ENCODE results near the gene HOGA1. TPM values are rescaled to one million over a fixed set of nuclear protein-coding genes. Genes with fewer than 3 reads are reported as not detected.

Gene HOGA1
- polyA plus RNA-seq, 1 of the 3 experiments (the other 2 are of a cell fraction), result 2.9 TPM

- 91% methylated on average over 3 of the region's 3 CpGs for WGBS (ENCODE audit: low lambda C conversion rate)
- H3K4me2 ChIP-seq, result no peak overlapping the region
- H3K79me2 ChIP-seq (ENCODE audit: insufficient read depth), result peaks cover 56% of the 10 kb centered on the region
- no peak overlapping the region for H2AFZ ChIP-seq (ENCODE audit: low read depth)
- TF ChIP-seq GABPA (IDR thresholded peaks at IDR 0.05; ENCODE audit: low read depth) (no peak), RCOR1 (IDR thresholded peaks at IDR 0.05; ENCODE audit: low read length) (no peak), NFIC (IDR thresholded peaks at IDR 0.05; ENCODE audit: borderline replicate concordance) (no peak), IRF3 (IDR thresholded peaks at IDR 0.05; ENCODE audit: low read depth, low read length) (no peak), GATA2 (CRISPR knock-in tag; IDR thresholded peaks at IDR 0.05) (no peak), POLR2AphosphoS5 (IDR thresholded peaks at IDR 0.05; ENCODE audit: low read depth, low read length) (no peak)
- no peak overlapping the region for H3K4me3 ChIP-seq (ENCODE audit: low read depth in 2 of 2, low read length in 1 of 2)
- POLR2A ChIA-PET, result no interaction called here
- H3K27ac ChIP-seq (ENCODE audit: low read depth in 2 of 2, low read length in 1 of 2), result peak overlapping the region; percentile 29 to 95; a peak in 2 of 4 replicates
- peaks cover 4 to 22% of the 10 kb centered on the region in 2 experiments; a peak in 3 of 4 replicates for H3K4me1 ChIP-seq (ENCODE audit: control insufficient read depth in 1 of 2, insufficient read depth in 2 of 2, low read depth in 1 of 2, low read length in 1 of 2)
- H3K36me3 ChIP-seq (replicated peaks in 1 of 2; ENCODE audit: control insufficient read depth in 1 of 2, insufficient read depth in 2 of 2, low read length in 1 of 2), result peaks cover 38 to 51% of the 10 kb centered on the region in 2 experiments
- no peaks in the 10 kb centered on the region for H3K9me2 ChIP-seq
- CTCF ChIA-PET, result interaction anchor here (1.0 kb wide), 1 partner anchor 26 kb away, joined by 3 read pairs; no protein-coding TSS in a partner anchor
- H3K9ac ChIP-seq, result no peak overlapping the region
- H4K20me1 ChIP-seq (ENCODE audit: insufficient read depth), result no peaks in the 10 kb centered on the region
- H3F3A ChIP-seq (replicated peaks; ENCODE audit: insufficient read depth), result peaks cover 34% of the 10 kb centered on the region
- no peak for DNase-seq
- H3K27me3 ChIP-seq (ENCODE audit: insufficient read depth), result no peaks in the 10 kb centered on the region
- H3K9me3 ChIP-seq, result no peaks in the 10 kb centered on the region
These were observed 66.5 kb downstream of the HOGA1 start for GRCh38 chr10:97650726-97651125.

GRCh38 chr10:97651773-97652172 is 67.6 kb downstream of the HOGA1 start:
- no peak for TF ChIP-seq NRF1 (IDR thresholded peaks at IDR 0.05; ENCODE audit: low read depth, low read length)
- TF ChIP-seq NFIC (IDR thresholded peaks at IDR 0.05; ENCODE audit: borderline replicate concordance), result no peak
- CTCF ChIA-PET, result no interaction called here
- 0 out of 4 replicates have a peak overlapping the region, but pooled peaks of 1 of the 2 experiments have one; percentile 5 for H3K27ac ChIP-seq (ENCODE audit: low read depth in 2 of 2, low read length in 1 of 2)
- 85% methylated on average over 3 of the region's 3 CpGs for WGBS (ENCODE audit: low lambda C conversion rate)
- POLR2A ChIA-PET, result no interaction called here
- peaks cover 34% of the 10 kb centered on the region for H3F3A ChIP-seq (replicated peaks; ENCODE audit: insufficient read depth)
- peaks cover 43 to 53% of the 10 kb centered on the region in 2 experiments for H3K36me3 ChIP-seq (replicated peaks in 1 of 2; ENCODE audit: control insufficient read depth in 1 of 2, insufficient read depth in 2 of 2, low read length in 1 of 2)
- H2AFZ ChIP-seq (ENCODE audit: low read depth), result no peak overlapping the region
- no peak overlapping the region for H3K4me3 ChIP-seq (ENCODE audit: low read depth in 2 of 2, low read length in 1 of 2)
- peaks cover 48% of the 10 kb centered on the region for H3K79me2 ChIP-seq (ENCODE audit: insufficient read depth)
- no peak for DNase-seq
- no peaks in the 10 kb centered on the region for H4K20me1 ChIP-seq (ENCODE audit: insufficient read depth)
- H3K27me3 ChIP-seq (ENCODE audit: insufficient read depth), result no peaks in the 10 kb centered on the region
- H3K9me3 ChIP-seq, result no peaks in the 10 kb centered on the region
- H3K4me1 ChIP-seq (ENCODE audit: control insufficient read depth in 1 of 2, insufficient read depth in 2 of 2, low read depth in 1 of 2, low read length in 1 of 2), result peaks cover 4 to 22% of the 10 kb centered on the region in 2 experiments; a peak in 3 of 4 replicates
- no peak overlapping the region for H3K4me2 ChIP-seq
- H3K9ac ChIP-seq, result no peak overlapping the region
- no peaks in the 10 kb centered on the region for H3K9me2 ChIP-seq

DNA sequence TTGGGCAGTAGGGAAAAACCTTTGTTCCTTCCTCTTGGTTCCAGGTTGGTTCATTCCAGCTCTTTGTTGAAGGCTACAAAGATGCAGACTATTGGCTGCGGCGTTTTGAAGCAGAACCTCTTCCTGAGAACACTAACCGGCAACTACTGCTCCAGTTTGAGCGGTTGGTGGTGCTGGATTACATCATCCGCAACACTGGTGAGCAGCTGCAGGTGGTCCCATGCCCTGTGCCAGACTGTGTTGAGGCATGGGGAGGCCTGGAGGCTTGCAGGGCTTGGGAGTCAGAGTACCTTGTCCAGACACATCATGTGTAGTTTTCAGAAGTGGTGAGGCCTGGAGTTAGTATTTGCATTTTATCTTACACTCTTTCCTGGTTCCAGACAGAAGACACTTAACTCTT is 72.6 kb downstream of the HOGA1 start:
- ChIA-PET POLR2A (no interaction called here), CTCF (interaction anchor here (1.1 to 1.5 kb wide), 3 partner anchors 10 to 75 kb away, joined by 3 to 4 read pairs (median 4); no protein-coding TSS in a partner anchor)
- H3K79me2 ChIP-seq (ENCODE audit: insufficient read depth), result peaks cover 17% of the 10 kb centered on the region
- TF ChIP-seq MXI1 (IDR thresholded peaks at IDR 0.05; ENCODE audit: low read depth, low read length), result no peak
- TF ChIP-seq REST (IDR thresholded peaks at IDR 0.05; ENCODE audit: low read depth, low read length), result no peak
- TF ChIP-seq, protein P1, sequence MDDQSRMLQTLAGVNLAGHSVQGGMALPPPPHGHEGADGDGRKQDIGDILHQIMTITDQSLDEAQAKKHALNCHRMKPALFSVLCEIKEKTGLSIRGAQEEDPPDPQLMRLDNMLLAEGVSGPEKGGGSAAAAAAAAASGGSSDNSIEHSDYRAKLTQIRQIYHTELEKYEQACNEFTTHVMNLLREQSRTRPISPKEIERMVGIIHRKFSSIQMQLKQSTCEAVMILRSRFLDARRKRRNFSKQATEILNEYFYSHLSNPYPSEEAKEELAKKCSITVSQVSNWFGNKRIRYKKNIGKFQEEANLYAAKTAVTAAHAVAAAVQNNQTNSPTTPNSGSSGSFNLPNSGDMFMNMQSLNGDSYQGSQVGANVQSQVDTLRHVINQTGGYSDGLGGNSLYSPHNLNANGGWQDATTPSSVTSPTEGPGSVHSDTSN (IDR thresholded peaks at IDR 0.05), result no peak
- TF ChIP-seq RXRA (IDR thresholded peaks at IDR 0.05; ENCODE audit: borderline replicate concordance, low read depth), result no peak
- TF ChIP-seq GATA2 (CRISPR knock-in tag; IDR thresholded peaks at IDR 0.05), result no peak
- no peak for TF ChIP-seq EZH2phosphoT487 (IDR thresholded peaks at IDR 0.05; ENCODE audit: borderline replicate concordance, low read depth)
- TF ChIP-seq TCF12 (IDR thresholded peaks at IDR 0.05), result no peak
- no peak for TF ChIP-seq SMC3 (IDR thresholded peaks at IDR 0.05; ENCODE audit: low read depth, low read length)

More for the DNA sequence above, 72.6 kb downstream of the HOGA1 start:
- Histone ChIP-seq H2AFZ (ENCODE audit: low read depth) (no peak overlapping the region), H3K27ac (ENCODE audit: low read depth in 2 of 2, low read length in 1 of 2) (no peak overlapping the region), H3F3A (replicated peaks; ENCODE audit: insufficient read depth) (no peaks in the 10 kb centered on the region), H4K20me1 (ENCODE audit: insufficient read depth) (no peaks in the 10 kb centered on the region), H3K4me1 (ENCODE audit: control insufficient read depth in 1 of 2, insufficient read depth in 2 of 2, low read depth in 1 of 2, low read length in 1 of 2) (peaks cover 0 to 8% of the 10 kb centered on the region in 2 experiments; a peak in 2 of 4 replicates), H3K9ac (no peak overlapping the region), H3K36me3 (replicated peaks in 1 of 2; ENCODE audit: control insufficient read depth in 1 of 2, insufficient read depth in 2 of 2, low read length in 1 of 2) (peaks cover 41 to 65% of the 10 kb centered on the region in 2 experiments), H3K27me3 (ENCODE audit: insufficient read depth) (no peaks in the 10 kb centered on the region), H3K9me2 (no peaks in the 10 kb centered on the region), H3K4me2 (no peak overlapping the region), H3K9me3 (no peaks in the 10 kb centered on the region), H3K4me3 (ENCODE audit: low read depth in 2 of 2, low read length in 1 of 2) (no peak overlapping the region)
- WGBS (ENCODE audit: low lambda C conversion rate), result 94% methylated on average over 5 of the region's 5 CpGs
- no peak for DNase-seq
